Endothelial cell of umbilical vein (primary cell): ENCODE results near the gene NAV2. TPM values are rescaled to one million over a fixed set of nuclear protein-coding genes. Genes with fewer than 3 reads are reported as not detected.

ENCODE experiments used
- BruUV-seq: library from RNA; stranded (reverse); fragments of 400-500 nt; replicated peaks from 2 replicates; lab custom pipeline; 2021; lab: Mats Ljungman, UMichigan
- CTCF ChIA-PET: fragments of 300-600, 350-600 bp; sonication (Branson Sonifier 250); formaldehyde crosslinking; loops from one replicate; lab custom pipeline; 2021; ENCODE audit warnings: antibody characterized with exemption, inconsistent platforms; lab: Charles Lee
- POLR2A ChIA-PET: fragments of 300-600, 350-600 bp; sonication (Branson Sonifier 250); formaldehyde crosslinking; loops from one replicate; lab custom pipeline; 2021; ENCODE audit warnings: antibody characterized with exemption, inconsistent platforms; lab: Charles Lee
- DNase-seq: peaks from one replicate; pipeline ENCODE4 v3.0.0-alpha.2; 2011; ENCODE audit warnings: low read depth, low spot score
- FAIRE-seq: peaks from 2 replicates; lab custom pipeline; 2011; peaks lifted over from hg19 to GRCh38; lab: Jason Lieb, UNC
- H2AFZ ChIP-seq: 2 replicates; pipeline ENCODE4 v1.6.0; 2012; ENCODE audit warnings: low read depth, low read length, control low read depth, inconsistent platforms
- H3K27ac ChIP-seq: 2 replicates; pipeline ENCODE4 v1.5.1; 2011; ENCODE audit warnings: low read depth, mild to moderate bottlenecking, control low read depth, low read length, moderate library complexity; ENCODE audit not compliant: insufficient read depth
- H3K27me3 ChIP-seq, 2 experiments: 2 replicates each; pipeline versions ENCODE4 v1.6.0 to v1.6.1; 2011; ENCODE audit warnings: low read length in 2 of 2, mixed read lengths in 1 of 2; ENCODE audit not compliant: control insufficient read depth in 2 of 2, insufficient read depth in 2 of 2
- H3K36me3 ChIP-seq, 2 experiments: 2 replicates in 1 of 2; 3 replicates in 1 of 2; pipeline ENCODE4 v1.5.1; 2011; ENCODE audit warnings: low read length in 2 of 2, mild to moderate bottlenecking in 1 of 2, moderate library complexity in 1 of 2; ENCODE audit not compliant: control insufficient read depth in 2 of 2, insufficient read depth in 2 of 2; ENCODE audit errors: extremely low read depth in 1 of 2
- H3K4me1 ChIP-seq: 3 replicates; pipeline ENCODE4 v1.5.1; 2011; ENCODE audit warnings: mild to moderate bottlenecking, low read length; ENCODE audit not compliant: control insufficient read depth, insufficient read depth; ENCODE audit errors: extremely low read depth
- H3K4me2 ChIP-seq: 2 replicates; pipeline ENCODE4 v1.6.1; 2011; ENCODE audit warnings: low read length, control low read depth, mixed read lengths; ENCODE audit not compliant: insufficient read depth
- H3K4me3 ChIP-seq, 3 experiments: fragments of 200-600 bp in 1 of 3; sonication (generic), shearing (Covaris generic) in 1 of 3; replicated peaks in 1 of 3; 2 replicates each; pipeline ENCODE4 v1.5.1; 2011 to 2016; ENCODE audit warnings: control low read depth in 3 of 3, low read length in 3 of 3, mild to moderate bottlenecking in 2 of 3, inconsistent platforms in 1 of 3, low read depth in 1 of 3, moderate library complexity in 1 of 3; ENCODE audit not compliant: insufficient read depth in 1 of 3
- H3K79me2 ChIP-seq: 2 replicates; pipeline ENCODE4 v1.6.0; 2012; ENCODE audit warnings: low read length, inconsistent platforms; ENCODE audit not compliant: control insufficient read depth, insufficient read depth
- H3K9ac ChIP-seq: replicated peaks from 2 replicates; pipeline ENCODE3; 2011; ENCODE audit warnings: low read length, control low read depth; ENCODE audit not compliant: insufficient read depth; ENCODE audit errors: extremely low read depth
- H3K9me1 ChIP-seq: replicated peaks from 3 replicates; pipeline ENCODE4 v1.6.0; 2011; ENCODE audit warnings: mild to moderate bottlenecking, low read length; ENCODE audit not compliant: control insufficient read depth, insufficient read depth; ENCODE audit errors: extremely low read depth
- H3K9me3 ChIP-seq: replicated peaks from 2 replicates; pipeline ENCODE4 v1.5.1; 2012; ENCODE audit warnings: low read length, inconsistent platforms; ENCODE audit not compliant: control insufficient read depth, insufficient read depth
- H4K20me1 ChIP-seq: replicated peaks from 2 replicates; pipeline ENCODE3; 2011; ENCODE audit warnings: mild to moderate bottlenecking, low read length; ENCODE audit not compliant: control insufficient read depth, insufficient read depth; ENCODE audit errors: extremely low read depth
- GATA2 ChIP-seq: IDR thresholded peaks from 2 replicates; pipeline ENCODE4 v1.7.0; 2011; ENCODE audit warnings: low read depth, mild to moderate bottlenecking, moderate library complexity, mixed read lengths, low read length; ENCODE audit not compliant: insufficient read length, insufficient read depth
- JUN ChIP-seq: IDR thresholded peaks from 2 replicates; pipeline ENCODE4 v1.6.1; 2011; ENCODE audit warnings: borderline replicate concordance, low read depth; ENCODE audit not compliant: insufficient read length, insufficient read depth
- MYC ChIP-seq: IDR thresholded peaks from one replicate; pipeline ENCODE4 v1.6.1; 2011; ENCODE audit warnings: mild to moderate bottlenecking, low read depth, low read length
- POLR2A ChIP-seq: IDR thresholded peaks from 2 replicates; pipeline ENCODE4 v1.6.1; 2012; ENCODE audit warnings: low read depth, mild to moderate bottlenecking, control low read depth, low read length
- POLR2AphosphoS5 ChIP-seq: IDR thresholded peaks from 2 replicates; pipeline ENCODE4 v1.6.1; 2012; ENCODE audit warnings: low read depth, mild to moderate bottlenecking, control low read depth, low read length, moderate library complexity; ENCODE audit not compliant: insufficient read depth
- dilution Hi-C: fragments of 300-500 bp; cut with MboI; formaldehyde crosslinking; loops from one replicate; pipeline ENCODE4 v1.15.0; 2019; ENCODE audit warnings: low sequenced_read_pairs; ENCODE audit not compliant: extremely low pct_ligation_motif_present
- intact Hi-C: fragments of 100-400 bp; cut with micrococcal nuclease; formaldehyde crosslinking; loops from one replicate; pipeline ENCODE4 v1.10.0; 2022
- polyA plus RNA-seq, 4 experiments: library from polyadenylated mRNA; depleted of rRNA in 3 of 4; stranded (reverse) in 3 of 4; unstranded in 1 of 4; fragments of >200 nt; gene quantifications; 2 replicates each; pipeline versions ENCODE4 v1.2.1 to v1.2.3, GENCODE V29; 2011 to 2012; ENCODE audit warnings: missing spikeins in 1 of 4
- total RNA-seq: library from RNA; stranded (reverse); gene quantifications from 2 replicates; pipeline ENCODE4 v1.2.3, GENCODE V29; 2021
- TF ChIP-seq, protein P1 (sequence below), 2 donors: IDR thresholded peaks; 1 replicate in 1 of 2; 2 replicates in 1 of 2; pipeline ENCODE4 v1.5.1; 2011; ENCODE audit warnings: low read length in 2 of 2, mild to moderate bottlenecking in 2 of 2, moderate library complexity in 2 of 2, control low read depth in 1 of 2, inconsistent platforms in 1 of 2, low read depth in 1 of 2; ENCODE audit not compliant: insufficient read depth in 1 of 2; ENCODE audit errors: extremely low read depth in 1 of 2

Gene NAV2
- total and polyA plus RNA-seq, 2 donors (not counting 3 experiments of a cell fraction or from before 2014, with no cell fraction given) = 10.9 to 68.0 TPM

DNA sequence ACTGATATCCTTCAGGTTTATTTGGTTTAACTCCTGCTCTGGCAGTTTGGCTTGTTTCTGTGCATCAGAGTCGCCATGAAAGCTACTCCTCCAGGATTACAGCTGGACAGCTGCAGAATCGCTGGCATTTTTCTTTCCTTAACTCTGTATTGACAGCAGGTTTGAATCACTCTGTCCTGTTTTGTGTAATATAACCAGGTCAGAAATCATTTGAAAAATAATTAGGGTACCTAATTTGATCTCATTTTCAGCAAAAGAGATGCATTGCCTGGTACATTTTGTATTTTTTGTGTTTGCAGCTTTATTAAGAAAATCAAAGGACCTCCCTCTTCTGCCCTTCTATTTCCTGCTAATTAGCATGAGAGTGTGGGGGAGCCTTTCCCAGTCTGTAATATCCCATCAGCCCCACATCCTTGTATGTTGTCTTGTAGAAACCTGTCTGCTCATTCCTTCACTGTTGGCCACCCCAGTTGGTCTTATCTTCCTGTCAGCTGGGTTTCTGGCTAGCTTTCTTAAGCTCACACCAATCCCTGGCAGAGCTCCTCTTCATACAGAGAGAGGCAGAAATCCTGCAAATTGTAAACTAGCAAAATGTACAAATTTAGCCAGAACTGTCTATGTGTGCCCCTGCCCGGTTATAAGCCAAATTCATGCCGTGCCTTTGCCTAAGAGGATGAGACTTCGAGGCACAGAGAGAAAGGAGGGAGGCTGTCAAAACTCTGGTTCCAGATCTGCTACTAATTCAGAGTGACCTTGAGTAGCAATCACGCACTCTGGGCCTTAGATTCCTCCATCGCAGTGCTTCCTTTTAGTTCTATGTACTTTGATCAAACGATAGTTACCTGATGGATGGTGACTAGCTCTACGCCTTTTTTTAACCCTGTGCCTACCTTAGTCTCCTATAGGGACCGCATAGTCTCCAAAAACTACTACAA, 200.6 kb downstream of the NAV2 start:
- no peak for TF ChIP-seq MYC
- TF ChIP-seq, protein P1, sequence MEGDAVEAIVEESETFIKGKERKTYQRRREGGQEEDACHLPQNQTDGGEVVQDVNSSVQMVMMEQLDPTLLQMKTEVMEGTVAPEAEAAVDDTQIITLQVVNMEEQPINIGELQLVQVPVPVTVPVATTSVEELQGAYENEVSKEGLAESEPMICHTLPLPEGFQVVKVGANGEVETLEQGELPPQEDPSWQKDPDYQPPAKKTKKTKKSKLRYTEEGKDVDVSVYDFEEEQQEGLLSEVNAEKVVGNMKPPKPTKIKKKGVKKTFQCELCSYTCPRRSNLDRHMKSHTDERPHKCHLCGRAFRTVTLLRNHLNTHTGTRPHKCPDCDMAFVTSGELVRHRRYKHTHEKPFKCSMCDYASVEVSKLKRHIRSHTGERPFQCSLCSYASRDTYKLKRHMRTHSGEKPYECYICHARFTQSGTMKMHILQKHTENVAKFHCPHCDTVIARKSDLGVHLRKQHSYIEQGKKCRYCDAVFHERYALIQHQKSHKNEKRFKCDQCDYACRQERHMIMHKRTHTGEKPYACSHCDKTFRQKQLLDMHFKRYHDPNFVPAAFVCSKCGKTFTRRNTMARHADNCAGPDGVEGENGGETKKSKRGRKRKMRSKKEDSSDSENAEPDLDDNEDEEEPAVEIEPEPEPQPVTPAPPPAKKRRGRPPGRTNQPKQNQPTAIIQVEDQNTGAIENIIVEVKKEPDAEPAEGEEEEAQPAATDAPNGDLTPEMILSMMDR (IDR thresholded peaks at IDR 0.05; ENCODE audit: extremely low read depth in 1 of 2, insufficient read depth in 1 of 2, low read depth in 1 of 2, low read length in 2 of 2) = no peak
- TF ChIP-seq POLR2AphosphoS5 = no peak
- TF ChIP-seq POLR2A = no peak
- TF ChIP-seq GATA2 = no peak
- TF ChIP-seq JUN = no peak
- no peaks in the 10 kb centered on the region for H4K20me1 ChIP-seq
- peaks cover 7% of the 10 kb centered on the region for H3K79me2 ChIP-seq
- H3K27ac ChIP-seq = no peak overlapping the region
- H3K9me1 ChIP-seq = no peaks in the 10 kb centered on the region
- no peak overlapping the region for H2AFZ ChIP-seq
- no peaks in the 10 kb centered on the region for H3K36me3 ChIP-seq
- H3K4me1 ChIP-seq = peaks cover 2% of the 10 kb centered on the region
- H3K4me2 ChIP-seq = no peak overlapping the region
- ChIA-PET CTCF (interaction anchor here (0.7 to 2.7 kb wide), 6 partner anchors 10 to 356 kb away, joined by 3 to 13 read pairs (median 3); no protein-coding TSS in a partner anchor), POLR2A (no interaction called here)
- FAIRE-seq (no peak), DNase-seq (no peak)
- no peak overlapping the region for H3K4me3 ChIP-seq
- dilution Hi-C loops (no loop called here), intact Hi-C loops (no loop called here)
- no TSS peak for BruUV-seq
- no peaks in the 10 kb centered on the region for H3K27me3 ChIP-seq
- H3K9me3 ChIP-seq = no peaks in the 10 kb centered on the region
- H3K9ac ChIP-seq = no peak overlapping the region
